NCI-H146 treated with DMSO at 0.1 percent for 48 hours (cell line): Measurements from ENCODE around the gene SPOP.

Source experiments
- DNase-seq: peaks from one replicate; lab custom pipeline; 2025; ENCODE audit not compliant: unreplicated experiment; lab: John Stamatoyannopoulos, UW

Gene SPOP

GRCh38 chr17:49588726-49589576 lies 88.9 kb downstream of the SPOP start:
- no peak for DNase-seq

- no peak for DNase-seq
Observed at GRCh38 chr17:49588312-49588711, 89.6 kb downstream of the SPOP start.

GRCh38 chr17:49587366-49588073 lies 90.4 kb downstream of the SPOP start:
- no peak for DNase-seq

GRCh38 chr17:49585422-49586027 lies 92.4 kb downstream of the SPOP start:
- DNase-seq = no peak

GRCh38 chr17:49583889-49584288 lies 94.0 kb downstream of the SPOP start:
- DNase-seq = no peak

GRCh38 chr17:49583226-49583625 lies 94.7 kb downstream of the SPOP start:
- DNase-seq = no peak

GRCh38 chr17:49582789-49583188 lies 95.1 kb downstream of the SPOP start:
- no peak for DNase-seq

GRCh38 chr17:49582055-49582722 lies 95.7 kb downstream of the SPOP start:
- no peak for DNase-seq

- DNase-seq = no peak
Observed at GRCh38 chr17:49581648-49581998, 96.3 kb downstream of the SPOP start.

GRCh38 chr17:49580981-49581647 lies 96.8 kb downstream of the SPOP start:
- DNase-seq = no peak

GRCh38 chr17:49580055-49580721 lies 97.7 kb downstream of the SPOP start:
- no peak for DNase-seq

GRCh38 chr17:49579522-49579921 lies 98.4 kb downstream of the SPOP start:
- no peak for DNase-seq

GRCh38 chr17:49578952-49579500 lies 98.9 kb downstream of the SPOP start:
- no peak for DNase-seq

GRCh38 chr17:49578414-49578813 lies 99.5 kb downstream of the SPOP start:
- no peak for DNase-seq

- DNase-seq = no peak
Observed at GRCh38 chr17:49577963-49578362, 99.9 kb downstream of the SPOP start.

GRCh38 chr17:49577650-49577934 lies 100.3 kb downstream of the SPOP start:
- no peak for DNase-seq

- no peak for DNase-seq
Observed at GRCh38 chr17:49576917-49577649, 100.8 kb downstream of the SPOP start.

GRCh38 chr17:49576088-49576916 lies 101.6 kb downstream of the SPOP start:
- DNase-seq = no peak

GRCh38 chr17:49575679-49576087 lies 102.2 kb downstream of the SPOP start, which contains the start of gene NXPH3:
NXPH3 (plus strand) TSS chr17:49575871; CDS start chr17:49576220, 349 bp downstream.
- DNase-seq = no peak
